Panc1 (cell line): ENCODE results near the gene DNAJC30.

Source experiments
- CTCF ChIP-seq: fragments of 450-650 bp; IDR thresholded peaks from 2 replicates; pipeline ENCODE4 v1.5.1; 2017; ENCODE audit warnings: mild to moderate bottlenecking
- POLR2AphosphoS5 ChIP-seq: IDR thresholded peaks from 2 replicates; pipeline ENCODE4 v1.6.1; 2012; ENCODE audit warnings: mild to moderate bottlenecking, low read depth, low read length, moderate library complexity
- REST ChIP-seq, 2 experiments: IDR thresholded peaks; 2 replicates each; pipeline ENCODE4 v1.6.1; 2011 to 2012; ENCODE audit warnings: low read depth in 2 of 2, control low read depth in 1 of 2, low read length in 1 of 2, mild to moderate bottlenecking in 1 of 2, moderate library complexity in 1 of 2; ENCODE audit not compliant: insufficient read depth in 1 of 2
- SIN3A ChIP-seq: IDR thresholded peaks from 2 replicates; pipeline ENCODE4 v1.6.1; 2012; ENCODE audit warnings: low read depth, mild to moderate bottlenecking, low read length, moderate library complexity, borderline replicate concordance; ENCODE audit not compliant: insufficient read depth
- TCF7L2 ChIP-seq: IDR thresholded peaks from 2 replicates; pipeline ENCODE4 v1.6.1; 2011; ENCODE audit warnings: mild to moderate bottlenecking, low read depth, low read length, inconsistent platforms

DNA sequence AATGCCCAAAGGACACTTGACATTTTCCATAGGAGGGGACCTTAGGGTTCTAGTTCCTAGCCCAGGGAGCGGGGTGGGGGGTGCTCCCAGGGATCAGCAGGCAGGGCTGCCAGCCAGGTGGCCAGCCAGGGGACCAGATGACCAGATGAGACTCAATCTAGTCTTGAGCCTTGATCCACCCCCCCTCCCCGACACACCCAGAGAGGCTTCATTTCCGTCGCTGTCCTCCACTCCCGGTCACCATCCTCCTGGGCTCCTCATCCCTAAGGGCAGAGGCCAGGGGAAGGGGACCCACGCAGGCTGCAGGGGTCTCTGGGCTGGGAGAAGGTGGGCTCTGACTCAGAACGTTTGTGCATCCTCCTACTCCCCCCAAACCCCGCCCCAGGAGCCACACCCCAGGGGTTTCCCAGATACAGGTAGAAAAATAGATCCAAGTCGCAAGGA is 35.2 kb upstream of the DNAJC30 start:
- TF ChIP-seq CTCF (no peak), SIN3A (no peak), TCF7L2 (no peak), POLR2AphosphoS5 (no peak), REST (IDR thresholded peaks at IDR 0.05; ENCODE audit: insufficient read depth in 1 of 2, low read depth in 2 of 2, low read length in 1 of 2) (no peak)
